ENCODE measurements around the gene TIMP3. TPM values are rescaled to one million over a fixed set of nuclear protein-coding genes. Genes with fewer than 3 reads are reported as not detected.

TIMP3 gene
- total RNA-seq, 1 experiment from 2014 or later = 3.3 TPM

DNA sequence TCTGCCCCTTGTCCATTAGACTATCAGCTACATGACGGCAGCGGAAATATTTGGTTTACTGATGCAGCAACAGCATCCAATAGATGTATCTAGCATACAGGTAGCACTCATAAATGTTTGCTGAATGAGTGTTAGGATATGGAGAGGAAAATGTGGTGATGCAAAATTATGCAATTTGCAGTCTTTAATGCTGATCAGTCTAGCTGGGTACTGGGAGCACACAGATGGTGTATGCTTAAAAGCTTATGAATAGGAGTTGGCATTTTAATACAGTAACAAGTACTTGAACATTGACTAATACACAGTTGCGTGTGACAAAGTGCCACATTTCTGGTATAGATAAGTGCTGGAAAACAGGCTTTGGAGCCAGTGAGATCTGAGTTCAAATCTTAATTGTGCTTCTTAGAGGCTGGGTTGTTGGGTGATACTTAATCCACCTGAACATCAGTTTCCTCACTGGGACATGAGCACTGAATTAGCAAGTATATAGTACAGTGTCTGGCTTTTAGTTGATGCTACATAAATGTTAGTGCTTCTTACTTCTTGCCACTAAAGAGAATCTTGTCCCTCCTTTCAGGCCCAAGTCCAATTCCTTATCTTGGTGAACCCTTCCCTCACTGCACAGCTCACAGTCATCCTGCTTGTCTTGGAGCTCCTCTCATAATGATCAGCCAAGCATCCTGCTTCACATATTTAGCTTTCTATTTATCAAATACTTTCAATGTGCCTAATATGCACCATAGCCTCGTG is 99.6 kb downstream of the TIMP3 start:
- H3K4me3 Mint-ChIP-seq = no peak overlapping the region
- H3K4me1 Mint-ChIP-seq = no peaks in the 10 kb centered on the region
- TF ChIP-seq, protein P1, sequence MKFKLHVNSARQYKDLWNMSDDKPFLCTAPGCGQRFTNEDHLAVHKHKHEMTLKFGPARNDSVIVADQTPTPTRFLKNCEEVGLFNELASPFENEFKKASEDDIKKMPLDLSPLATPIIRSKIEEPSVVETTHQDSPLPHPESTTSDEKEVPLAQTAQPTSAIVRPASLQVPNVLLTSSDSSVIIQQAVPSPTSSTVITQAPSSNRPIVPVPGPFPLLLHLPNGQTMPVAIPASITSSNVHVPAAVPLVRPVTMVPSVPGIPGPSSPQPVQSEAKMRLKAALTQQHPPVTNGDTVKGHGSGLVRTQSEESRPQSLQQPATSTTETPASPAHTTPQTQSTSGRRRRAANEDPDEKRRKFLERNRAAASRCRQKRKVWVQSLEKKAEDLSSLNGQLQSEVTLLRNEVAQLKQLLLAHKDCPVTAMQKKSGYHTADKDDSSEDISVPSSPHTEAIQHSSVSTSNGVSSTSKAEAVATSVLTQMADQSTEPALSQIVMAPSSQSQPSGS (CRISPR knock-in tag; IDR thresholded peaks at IDR 0.05; ENCODE audit: borderline replicate concordance, low read depth) = no peak
- TF ChIP-seq MAX (CRISPR knock-in tag; IDR thresholded peaks at IDR 0.05) = no peak
- no peak for TF ChIP-seq ZNF232 (CRISPR knock-in tag; IDR thresholded peaks at IDR 0.05)
- TF ChIP-seq GABPB1 (CRISPR knock-in tag; IDR thresholded peaks at IDR 0.05) = no peak
- TF ChIP-seq ZNF219 (CRISPR knock-in tag; IDR thresholded peaks at IDR 0.05; ENCODE audit: borderline replicate concordance) = no peak
- no peak for TF ChIP-seq FOXK1 (CRISPR knock-in tag; IDR thresholded peaks at IDR 0.05)
- TF ChIP-seq ZSCAN18 (CRISPR knock-in tag; IDR thresholded peaks at IDR 0.05) = no peak
- TF ChIP-seq GTF2I (CRISPR knock-in tag; conservative IDR thresholded peaks at IDR 0.05) = no peak
- TF ChIP-seq, protein P2, sequence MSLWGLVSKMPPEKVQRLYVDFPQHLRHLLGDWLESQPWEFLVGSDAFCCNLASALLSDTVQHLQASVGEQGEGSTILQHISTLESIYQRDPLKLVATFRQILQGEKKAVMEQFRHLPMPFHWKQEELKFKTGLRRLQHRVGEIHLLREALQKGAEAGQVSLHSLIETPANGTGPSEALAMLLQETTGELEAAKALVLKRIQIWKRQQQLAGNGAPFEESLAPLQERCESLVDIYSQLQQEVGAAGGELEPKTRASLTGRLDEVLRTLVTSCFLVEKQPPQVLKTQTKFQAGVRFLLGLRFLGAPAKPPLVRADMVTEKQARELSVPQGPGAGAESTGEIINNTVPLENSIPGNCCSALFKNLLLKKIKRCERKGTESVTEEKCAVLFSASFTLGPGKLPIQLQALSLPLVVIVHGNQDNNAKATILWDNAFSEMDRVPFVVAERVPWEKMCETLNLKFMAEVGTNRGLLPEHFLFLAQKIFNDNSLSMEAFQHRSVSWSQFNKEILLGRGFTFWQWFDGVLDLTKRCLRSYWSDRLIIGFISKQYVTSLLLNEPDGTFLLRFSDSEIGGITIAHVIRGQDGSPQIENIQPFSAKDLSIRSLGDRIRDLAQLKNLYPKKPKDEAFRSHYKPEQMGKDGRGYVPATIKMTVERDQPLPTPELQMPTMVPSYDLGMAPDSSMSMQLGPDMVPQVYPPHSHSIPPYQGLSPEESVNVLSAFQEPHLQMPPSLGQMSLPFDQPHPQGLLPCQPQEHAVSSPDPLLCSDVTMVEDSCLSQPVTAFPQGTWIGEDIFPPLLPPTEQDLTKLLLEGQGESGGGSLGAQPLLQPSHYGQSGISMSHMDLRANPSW (CRISPR knock-in tag; conservative IDR thresholded peaks at IDR 0.05; ENCODE audit: low read depth) = no peak
- no peak for TF ChIP-seq USF1 (CRISPR knock-in tag; IDR thresholded peaks at IDR 0.05)
- TF ChIP-seq MYBL2 (CRISPR knock-in tag; IDR thresholded peaks at IDR 0.05) = no peak
- TF ChIP-seq ZNF138 (CRISPR knock-in tag; conservative IDR thresholded peaks at IDR 0.05) = no peak
- no peak for TF ChIP-seq USF2 (CRISPR knock-in tag; IDR thresholded peaks at IDR 0.05)
- TF ChIP-seq ZNF512 (CRISPR knock-in tag; IDR thresholded peaks at IDR 0.05; ENCODE audit: borderline replicate concordance) = no peak
- no peak for TF ChIP-seq ZNF423 (CRISPR knock-in tag; IDR thresholded peaks at IDR 0.05)
- TF ChIP-seq SMAD3 (CRISPR knock-in tag; IDR thresholded peaks at IDR 0.05; ENCODE audit: borderline replicate concordance) = no peak
- no peak for TF ChIP-seq ZNF121 (CRISPR knock-in tag; IDR thresholded peaks at IDR 0.05)
- TF ChIP-seq TEAD1 (CRISPR knock-in tag; IDR thresholded peaks at IDR 0.05) = no peak
- DNase-seq (ENCODE audit: low spot score) (no peak), ATAC-seq (no peak)
- H3K27ac Mint-ChIP-seq = no peak overlapping the region
- H3K9me3 Mint-ChIP-seq = 0 out of 2 replicates have a peak, but pooled peaks cover 5% of the 10 kb centered on the region
- CTCF ChIA-PET = interaction anchor here (0.9 to 2.3 kb wide), 6 partner anchors 15 to 302 kb away, joined by 3 to 14 read pairs (median 4); no protein-coding TSS in a partner anchor
- 0 out of 2 replicates have a peak, but pooled peaks cover 2% of the 10 kb centered on the region for H3K27me3 Mint-ChIP-seq (ENCODE audit: low read depth)
- no peaks in the 10 kb centered on the region for H3K36me3 Mint-ChIP-seq
- POLR2A ChIA-PET = no interaction called here
